K562 (cell line): ENCODE measurements around the gene PTPN9. TPM values are rescaled to one million over a fixed set of nuclear protein-coding genes. Genes with fewer than 3 reads are reported as not detected.

Source experiments
- ATAC-seq: fragments of 200-7000 bp; cut with Tn5 transposase; 3 replicates; pipeline ENCODE4 v1.9.1; 2020; ENCODE audit warnings: moderate library complexity
- BruUV-seq: library from RNA; stranded (reverse); fragments of 400-500 nt; replicated peaks from 2 replicates; lab custom pipeline; 2021; lab: Mats Ljungman, UMichigan
- CTCF ChIA-PET: fragments of 300-600 bp; formaldehyde crosslinking; extraction: SDS; loops from one replicate; lab custom pipeline; 2021; ENCODE audit warnings: low intra/inter-chr PET ratio; lab: Yijun Ruan, JAX
- POLR2A ChIA-PET: fragments of 300-600, 350-650 bp; sonication (Branson Sonifier 250); formaldehyde crosslinking; extraction: SDS; loops from one replicate; lab custom pipeline; 2021; ENCODE audit warnings: antibody characterized with exemption, inconsistent platforms; lab: Yijun Ruan, JAX
- DNase-seq, 4 experiments: peaks; one replicate each; pipeline versions ENCODE4 v3.0.0 to v3.0.0-alpha.2; 2011 to 2018; ENCODE audit warnings: low spot score in 3 of 4, mixed read lengths in 3 of 4; ENCODE audit errors: extremely low read depth in 1 of 4
- FAIRE-seq: peaks from 2 replicates; lab custom pipeline; 2011; peaks lifted over from hg19 to GRCh38; lab: Jason Lieb, UNC
- H2AFZ ChIP-seq: 2 replicates; pipeline ENCODE4 v1.6.0; 2011; ENCODE audit warnings: low read depth, low read length, control low read depth, inconsistent platforms
- H3K27ac ChIP-seq: fragments of 200-600 bp; 3 replicates; pipeline ENCODE4 v1.8.0; 2011; ENCODE audit warnings: low read depth, mild to moderate bottlenecking, control low read depth, inconsistent platforms, low read length, moderate library complexity, mixed read lengths; ENCODE audit errors: extremely low read depth
- H3K27me3 ChIP-seq, 2 experiments: fragments of 300-600 bp in 1 of 2; 2 replicates in 1 of 2; 3 replicates in 1 of 2; pipeline versions ENCODE4 v1.6.0 to v1.8.0; 2011; ENCODE audit warnings: inconsistent platforms in 2 of 2, low read length in 2 of 2, mild to moderate bottlenecking in 1 of 2, mixed read lengths in 1 of 2, moderate library complexity in 1 of 2; ENCODE audit not compliant: control insufficient read depth in 2 of 2, insufficient read depth in 2 of 2
- H3K36me3 ChIP-seq: fragments of 300-600 bp; 3 replicates; pipeline ENCODE4 v1.8.0; 2011; ENCODE audit warnings: mild to moderate bottlenecking, low read length, inconsistent platforms; ENCODE audit not compliant: control insufficient read depth, insufficient read depth
- H3K4me1 ChIP-seq, 2 experiments: fragments of 200-600 bp in 1 of 2; replicated peaks in 1 of 2; 2 replicates in 1 of 2; 3 replicates in 1 of 2; pipeline versions ENCODE4 v1.5.1 to v1.8.0; 2011; ENCODE audit warnings: inconsistent platforms in 2 of 2, low read length in 2 of 2, mild to moderate bottlenecking in 1 of 2, mixed read lengths in 1 of 2, moderate library complexity in 1 of 2; ENCODE audit not compliant: control insufficient read depth in 2 of 2, insufficient read depth in 2 of 2
- H3K4me2 ChIP-seq: 2 replicates; pipeline ENCODE4 v1.6.1; 2011; ENCODE audit warnings: low read length, control low read depth, inconsistent platforms, mixed read lengths; ENCODE audit not compliant: insufficient read depth
- H3K4me3 ChIP-seq: fragments of 200-600 bp; sonication (generic), shearing (Covaris generic); 2 replicates; pipeline ENCODE4 v1.5.1; 2016; ENCODE audit warnings: control low read depth, inconsistent platforms
- H3K79me2 ChIP-seq: fragments of 200-600 bp; 3 replicates; pipeline ENCODE4 v1.8.0; 2011; ENCODE audit warnings: low read length, inconsistent platforms; ENCODE audit not compliant: control insufficient read depth, insufficient read depth
- H3K9ac ChIP-seq, 2 experiments: 2 replicates each; pipeline versions ENCODE4 v1.6.0 to v1.6.1; 2011; ENCODE audit warnings: low read depth in 2 of 2, low read length in 2 of 2, control low read depth in 1 of 2, inconsistent platforms in 1 of 2, mild to moderate bottlenecking in 1 of 2, mixed read lengths in 1 of 2; ENCODE audit not compliant: insufficient read depth in 1 of 2
- H3K9me1 ChIP-seq: one replicate; pipeline ENCODE4 v1.6.0; 2011; ENCODE audit warnings: inconsistent platforms, mild to moderate bottlenecking, low read length, moderate library complexity; ENCODE audit not compliant: control insufficient read depth, insufficient read depth
- H3K9me3 ChIP-seq: replicated peaks from 2 replicates; pipeline ENCODE4 v1.5.1; 2011; ENCODE audit warnings: low read depth, low read length, inconsistent platforms; ENCODE audit not compliant: control insufficient read depth, insufficient read depth
- H4K20me1 ChIP-seq: replicated peaks from 2 replicates; pipeline ENCODE4 v1.6.1; 2011; ENCODE audit warnings: low read length, inconsistent platforms, mixed read lengths; ENCODE audit not compliant: control insufficient read depth, insufficient read depth
- BRD9 ChIP-seq: fragments of 450-650 bp; IDR thresholded peaks from 2 replicates; pipeline ENCODE4 v1.6.1; 2018; ENCODE audit warnings: low read depth; ENCODE audit not compliant: partially characterized antibody
- CHD4 ChIP-seq: fragments of 200-600 bp; sonication (generic); IDR thresholded peaks from 3 replicates; pipeline ENCODE4 v1.6.1; 2012; ENCODE audit warnings: low read depth, mild to moderate bottlenecking, mixed read lengths, low read length, inconsistent platforms; ENCODE audit not compliant: insufficient read depth, insufficient replicate concordance, poor library complexity, severe bottlenecking
- CXXC5 ChIP-seq: fragments of 250-450 bp; sonication (Bioruptor Pico); IDR thresholded peaks from 2 replicates; pipeline ENCODE4 v1.8.0; 2022; ENCODE audit warnings: inconsistent platforms, mild to moderate bottlenecking, moderate library complexity
- FOXP1 ChIP-seq: sonication (generic); formaldehyde crosslinking; IDR thresholded peaks from 2 replicates; pipeline ENCODE4 v1.8.0; 2022; ENCODE audit warnings: mild to moderate bottlenecking, missing genetic modification reagents
- GATAD2B ChIP-seq: fragments of 450-650 bp; IDR thresholded peaks from 2 replicates; pipeline ENCODE4 v1.6.1; 2017; ENCODE audit warnings: mild to moderate bottlenecking, borderline replicate concordance
- HDAC8 ChIP-seq: fragments of 450-650 bp; IDR thresholded peaks from 2 replicates; pipeline ENCODE4 v1.6.1; 2016; ENCODE audit warnings: mild to moderate bottlenecking, missing genetic modification characterization, moderate library complexity, missing compliant biosample characterization
- NONO ChIP-seq, 2 experiments: fragments of 200-400 bp in 1 of 2; fragments of 450-650 bp in 1 of 2; formaldehyde crosslinking in 1 of 2; IDR thresholded peaks; 2 replicates each; pipeline ENCODE4 v1.6.1; 2017; ENCODE audit warnings: low read depth in 2 of 2, mild to moderate bottlenecking in 2 of 2, moderate library complexity in 2 of 2, low read length in 1 of 2
- NR1H2 ChIP-seq: sonication (generic); formaldehyde crosslinking; IDR thresholded peaks from 2 replicates; pipeline ENCODE4 v1.4.0; 2020; ENCODE audit warnings: mild to moderate bottlenecking, missing genetic modification reagents
- SMAD3 ChIP-seq: fragments of 450-650 bp; formaldehyde crosslinking; conservative IDR thresholded peaks from 2 replicates; pipeline ENCODE4 v1.4.0; 2020; ENCODE audit warnings: mild to moderate bottlenecking
- ZBED1 ChIP-seq: IDR thresholded peaks from 2 replicates; pipeline ENCODE4 v1.6.1; 2014
- ZKSCAN3 ChIP-seq: fragments of 250-450 bp; sonication (Bioruptor Pico); IDR thresholded peaks from 2 replicates; pipeline ENCODE4 v1.4.0; 2020
- ZNF175 ChIP-seq: fragments of 200-800 bp; sonication (Bioruptor generic); IDR thresholded peaks from 2 replicates; pipeline ENCODE4 v1.6.1; 2016; ENCODE audit warnings: low read depth, mild to moderate bottlenecking, missing genetic modification characterization, missing compliant biosample characterization
- ZNF217 ChIP-seq: sonication (generic); formaldehyde crosslinking; IDR thresholded peaks from 2 replicates; pipeline ENCODE4 v1.8.0; 2022; ENCODE audit warnings: mild to moderate bottlenecking, missing genetic modification reagents
- WGBS: fragments of 100-300 bp; shearing (Covaris generic); methylation state at CpG from one replicate; pipeline ENCODE4 v1.1.6; 2016; ENCODE audit warnings: low coverage, mixed read lengths; ENCODE audit not compliant: insufficient coverage; ENCODE audit errors: missing lambda C conversion rate; 5-methylcytosine and 5-hydroxymethylcytosine counted together
- in situ Hi-C: fragments of 300-500 bp; cut with MboI; formaldehyde crosslinking; loops from 4 replicates; pipeline ENCODE4 v1.15.0; 2018; ENCODE audit warnings: inconsistent platforms, mixed read lengths
- intact Hi-C: fragments of 100-400 bp; cut with micrococcal nuclease; formaldehyde crosslinking; loops from 2 replicates; pipeline ENCODE4 v1.14.2; 2022
- polyA plus RNA-seq, 8 experiments: library from polyadenylated mRNA; depleted of rRNA in 4 of 8; stranded (reverse) in 5 of 8; unstranded in 3 of 8; fragments of >200 nt; fragmentation: Nextera tagmentation in 2 of 8; fragmentation: Illumina TruSeq in 1 of 8; extraction: Ambion mirVana in 2 of 8; extraction: Trizol in 1 of 8; gene quantifications; 2 replicates each; pipeline versions ENCODE4 v1.2.1 to v1.2.3, GENCODE V29; 2011 to 2014; ENCODE audit warnings: inconsistent platforms in 1 of 8, missing spikeins in 1 of 8
- total RNA-seq, 7 experiments: library from RNA; depleted of rRNA in 6 of 7; stranded (reverse); fragments of >200 nt in 6 of 7; fragmentation: Illumina TruSeq in 2 of 7; extraction: Trizol in 2 of 7; gene quantifications; 2 replicates each; pipeline versions ENCODE4 v1.2.1 to v1.2.3, GENCODE V29; 2011 to 2021; ENCODE audit warnings: low replicate concordance in 1 of 7
- TF ChIP-seq, protein P1 (sequence below), 2 experiments: fragments of 450-650 bp in 1 of 2; sonication (generic) in 1 of 2; formaldehyde crosslinking in 1 of 2; IDR thresholded peaks in 1 of 2; conservative IDR thresholded peaks in 1 of 2; 2 replicates each; pipeline versions ENCODE4 v1.6.1 to v1.8.1; 2016 to 2023; ENCODE audit warnings: mild to moderate bottlenecking in 2 of 2, moderate library complexity in 2 of 2, inconsistent platforms in 1 of 2, missing genetic modification reagents in 1 of 2
- TF ChIP-seq, protein P2 (sequence below): fragments of 200-800 bp; sonication (Bioruptor generic); IDR thresholded peaks from 2 replicates; pipeline ENCODE4 v1.6.1; 2017; ENCODE audit warnings: missing genetic modification characterization, missing compliant biosample characterization
- TF ChIP-seq, protein P3 (sequence below), 3 experiments: IDR thresholded peaks in 2 of 3; conservative IDR thresholded peaks in 1 of 3; 2 replicates each; pipeline ENCODE4 v1.5.1; 2011 to 2012; ENCODE audit warnings: low read length in 3 of 3, mild to moderate bottlenecking in 3 of 3, control low read depth in 2 of 3, improper control_type of control experiment in 1 of 3, inconsistent platforms in 1 of 3, low read depth in 1 of 3, mixed read lengths in 1 of 3, moderate library complexity in 1 of 3; ENCODE audit not compliant: insufficient read depth in 2 of 3
- TF ChIP-seq, protein P4 (sequence below): sonication (generic); formaldehyde crosslinking; IDR thresholded peaks from 2 replicates; pipeline ENCODE4 v1.8.1; 2023; ENCODE audit warnings: mild to moderate bottlenecking, missing genetic modification reagents, moderate library complexity

Gene PTPN9
- total and polyA plus RNA-seq, 9 of the 15 experiments (the other 6 are each of a cell fraction or from before 2014, with no cell fraction given), result 5.0 to 24.0 (median 14.2) TPM

DNA sequence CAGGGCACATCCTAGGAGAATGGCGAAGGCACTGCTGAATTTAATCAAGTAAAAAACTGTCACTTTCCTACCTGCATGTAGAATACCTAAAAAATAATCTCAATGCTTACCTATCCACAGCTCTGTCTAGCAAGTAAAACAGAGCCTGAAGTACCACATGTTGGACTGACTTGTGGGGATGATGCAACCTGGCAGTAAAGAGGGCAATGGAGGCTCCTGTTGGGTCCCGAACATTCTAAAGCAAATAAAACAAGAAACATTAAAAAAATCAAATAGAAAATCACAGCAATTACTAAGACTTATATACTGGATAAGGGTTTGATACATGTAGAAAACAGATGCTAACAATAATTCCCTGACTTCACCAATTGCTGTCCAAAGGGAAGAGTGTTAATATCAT is 56.1 kb downstream of the PTPN9 start:
- no peak overlapping the region for H2AFZ ChIP-seq
- H3K4me1 ChIP-seq, result no peaks in the 10 kb centered on the region
- in situ Hi-C loops, result loop anchor here (5.0 kb wide), 1 partner anchor 74 kb away; no protein-coding TSS in a partner anchor
- ATAC-seq, result peak; percentile 59
- no peaks in the 10 kb centered on the region for H3K27me3 ChIP-seq
- H3K4me2 ChIP-seq, result no peak overlapping the region
- H4K20me1 ChIP-seq, result no peaks in the 10 kb centered on the region
- ChIA-PET CTCF (no interaction called here), POLR2A (interaction anchor here (0.7 to 2.5 kb wide), 2 partner anchors 14 to 155 kb away, joined by 3 to 9 read pairs; no protein-coding TSS in a partner anchor)
- FAIRE-seq, result no peak
- intact Hi-C loops, result no loop called here
- DNase-seq, result no peak
- H3K9me3 ChIP-seq, result no peaks in the 10 kb centered on the region
- WGBS, result 91% methylated on average over 2 of the region's 2 CpGs
- H3K9me1 ChIP-seq, result no peaks in the 10 kb centered on the region
- no peaks in the 10 kb centered on the region for H3K79me2 ChIP-seq
- H3K4me3 ChIP-seq, result no peak overlapping the region
- BruUV-seq, result no TSS peak
- H3K9ac ChIP-seq, result no peak overlapping the region
- H3K27ac ChIP-seq, result no peak overlapping the region
- H3K36me3 ChIP-seq, result peaks cover 43% of the 10 kb centered on the region
- TF ChIP-seq HDAC8 (tag) (no peak), NR1H2 (no peak), NONO (IDR thresholded peaks at IDR 0.05; ENCODE audit: low read depth in 2 of 2, low read length in 1 of 2) (no peak), ZNF217 (CRISPR knock-in tag) (no peak), CHD4 (no peak), ZNF175 (CRISPR knock-in tag) (peak; percentile 65; the same call in 1 of the 2 replicates), GATAD2B (no peak), CXXC5 (CRISPR knock-in tag) (peak; percentile 19; the same call in 1 of the 2 replicates), FOXP1 (CRISPR knock-in tag) (no peak), BRD9 (no peak), SMAD3 (CRISPR knock-in tag) (no peak), ZBED1 (no peak), ZKSCAN3 (no peak)
- TF ChIP-seq, protein P1, sequence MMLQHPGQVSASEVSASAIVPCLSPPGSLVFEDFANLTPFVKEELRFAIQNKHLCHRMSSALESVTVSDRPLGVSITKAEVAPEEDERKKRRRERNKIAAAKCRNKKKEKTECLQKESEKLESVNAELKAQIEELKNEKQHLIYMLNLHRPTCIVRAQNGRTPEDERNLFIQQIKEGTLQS (IDR thresholded peaks at IDR 0.05), result peak; percentile 79
- TF ChIP-seq, protein P1 (CRISPR knock-in tag; conservative IDR thresholded peaks at IDR 0.05), result no peak
- TF ChIP-seq, protein P2, sequence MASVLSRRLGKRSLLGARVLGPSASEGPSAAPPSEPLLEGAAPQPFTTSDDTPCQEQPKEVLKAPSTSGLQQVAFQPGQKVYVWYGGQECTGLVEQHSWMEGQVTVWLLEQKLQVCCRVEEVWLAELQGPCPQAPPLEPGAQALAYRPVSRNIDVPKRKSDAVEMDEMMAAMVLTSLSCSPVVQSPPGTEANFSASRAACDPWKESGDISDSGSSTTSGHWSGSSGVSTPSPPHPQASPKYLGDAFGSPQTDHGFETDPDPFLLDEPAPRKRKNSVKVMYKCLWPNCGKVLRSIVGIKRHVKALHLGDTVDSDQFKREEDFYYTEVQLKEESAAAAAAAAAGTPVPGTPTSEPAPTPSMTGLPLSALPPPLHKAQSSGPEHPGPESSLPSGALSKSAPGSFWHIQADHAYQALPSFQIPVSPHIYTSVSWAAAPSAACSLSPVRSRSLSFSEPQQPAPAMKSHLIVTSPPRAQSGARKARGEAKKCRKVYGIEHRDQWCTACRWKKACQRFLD, result 0 out of 2 replicates have a peak, but pooled peaks have one; percentile 44
- TF ChIP-seq, protein P3, sequence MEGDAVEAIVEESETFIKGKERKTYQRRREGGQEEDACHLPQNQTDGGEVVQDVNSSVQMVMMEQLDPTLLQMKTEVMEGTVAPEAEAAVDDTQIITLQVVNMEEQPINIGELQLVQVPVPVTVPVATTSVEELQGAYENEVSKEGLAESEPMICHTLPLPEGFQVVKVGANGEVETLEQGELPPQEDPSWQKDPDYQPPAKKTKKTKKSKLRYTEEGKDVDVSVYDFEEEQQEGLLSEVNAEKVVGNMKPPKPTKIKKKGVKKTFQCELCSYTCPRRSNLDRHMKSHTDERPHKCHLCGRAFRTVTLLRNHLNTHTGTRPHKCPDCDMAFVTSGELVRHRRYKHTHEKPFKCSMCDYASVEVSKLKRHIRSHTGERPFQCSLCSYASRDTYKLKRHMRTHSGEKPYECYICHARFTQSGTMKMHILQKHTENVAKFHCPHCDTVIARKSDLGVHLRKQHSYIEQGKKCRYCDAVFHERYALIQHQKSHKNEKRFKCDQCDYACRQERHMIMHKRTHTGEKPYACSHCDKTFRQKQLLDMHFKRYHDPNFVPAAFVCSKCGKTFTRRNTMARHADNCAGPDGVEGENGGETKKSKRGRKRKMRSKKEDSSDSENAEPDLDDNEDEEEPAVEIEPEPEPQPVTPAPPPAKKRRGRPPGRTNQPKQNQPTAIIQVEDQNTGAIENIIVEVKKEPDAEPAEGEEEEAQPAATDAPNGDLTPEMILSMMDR (IDR thresholded peaks at IDR 0.05 in 2 of 3, conservative IDR thresholded peaks at IDR 0.05 in 1 of 3; ENCODE audit: insufficient read depth in 2 of 3, low read depth in 1 of 3, low read length in 3 of 3), result no peak
- TF ChIP-seq, protein P4, sequence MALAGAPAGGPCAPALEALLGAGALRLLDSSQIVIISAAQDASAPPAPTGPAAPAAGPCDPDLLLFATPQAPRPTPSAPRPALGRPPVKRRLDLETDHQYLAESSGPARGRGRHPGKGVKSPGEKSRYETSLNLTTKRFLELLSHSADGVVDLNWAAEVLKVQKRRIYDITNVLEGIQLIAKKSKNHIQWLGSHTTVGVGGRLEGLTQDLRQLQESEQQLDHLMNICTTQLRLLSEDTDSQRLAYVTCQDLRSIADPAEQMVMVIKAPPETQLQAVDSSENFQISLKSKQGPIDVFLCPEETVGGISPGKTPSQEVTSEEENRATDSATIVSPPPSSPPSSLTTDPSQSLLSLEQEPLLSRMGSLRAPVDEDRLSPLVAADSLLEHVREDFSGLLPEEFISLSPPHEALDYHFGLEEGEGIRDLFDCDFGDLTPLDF (CRISPR knock-in tag), result no peak
